ENCODE data around the gene PHACTR3. TPM values are rescaled to one million over a fixed set of nuclear protein-coding genes. Genes with fewer than 3 reads are reported as not detected.

PHACTR3 gene
- total and polyA plus RNA-seq, 2 donors (not counting 3 experiments of a cell fraction or from before 2014, with no cell fraction given): not detected

GRCh38 chr20:59774204-59774641, 169.9 kb downstream of the PHACTR3 start:
- Histone ChIP-seq H3K9me3 (replicated peaks; ENCODE audit: control insufficient read depth, insufficient read depth, low read length) (no peaks in the 10 kb centered on the region), H3K4me2 (ENCODE audit: insufficient read depth, low read length) (no peak overlapping the region), H3K9ac (replicated peaks; ENCODE audit: extremely low read depth, insufficient read depth, low read length) (no peak overlapping the region), H3K9me1 (replicated peaks; ENCODE audit: control insufficient read depth, extremely low read depth, insufficient read depth, low read length) (no peaks in the 10 kb centered on the region), H4K20me1 (replicated peaks; ENCODE audit: control insufficient read depth, extremely low read depth, insufficient read depth, low read length) (no peaks in the 10 kb centered on the region), H3K36me3 (ENCODE audit: control insufficient read depth in 2 of 2, extremely low read depth in 1 of 2, insufficient read depth in 2 of 2, low read length in 2 of 2) (no peaks in the 10 kb centered on the region), H3K27ac (ENCODE audit: insufficient read depth, low read depth, low read length) (no peak overlapping the region), H3K27me3 (ENCODE audit: control insufficient read depth in 2 of 2, insufficient read depth in 2 of 2, low read length in 2 of 2) (no peaks in the 10 kb centered on the region), H3K4me1 (ENCODE audit: control insufficient read depth, extremely low read depth, insufficient read depth, low read length) (no peaks in the 10 kb centered on the region), H3K4me3 (replicated peaks in 1 of 3; ENCODE audit: insufficient read depth in 1 of 3, low read depth in 1 of 3, low read length in 3 of 3) (no peak overlapping the region), H2AFZ (ENCODE audit: low read depth, low read length) (no peak overlapping the region), H3K79me2 (ENCODE audit: control insufficient read depth, insufficient read depth, low read length) (no peaks in the 10 kb centered on the region)
- TF ChIP-seq POLR2A (IDR thresholded peaks at IDR 0.05; ENCODE audit: low read depth, low read length): no peak
- no peak for TF ChIP-seq EZH2 (IDR thresholded peaks at IDR 0.05; ENCODE audit: borderline replicate concordance, low read depth, low read length, severe bottlenecking)
- no peak for TF ChIP-seq JUN (IDR thresholded peaks at IDR 0.05; ENCODE audit: borderline replicate concordance, insufficient read depth, insufficient read length, low read depth)
- TF ChIP-seq MYC (IDR thresholded peaks at IDR 0.05; ENCODE audit: low read depth, low read length): no peak
- no peak for TF ChIP-seq MAX (IDR thresholded peaks at IDR 0.05; ENCODE audit: insufficient read depth, insufficient read length)
- TF ChIP-seq GATA2 (IDR thresholded peaks at IDR 0.05; ENCODE audit: insufficient read depth, insufficient read length, low read depth, low read length): no peak
- TF ChIP-seq POLR2AphosphoS5 (IDR thresholded peaks at IDR 0.05; ENCODE audit: insufficient read depth, low read depth, low read length): no peak
- TF ChIP-seq CTCF (IDR thresholded peaks at IDR 0.05; ENCODE audit: extremely low read depth in 1 of 2, insufficient read depth in 1 of 2, low read depth in 1 of 2, low read length in 2 of 2): no peak
- TF ChIP-seq FOS (IDR thresholded peaks at IDR 0.05; ENCODE audit: borderline replicate concordance, insufficient read depth, low read length): no peak
- POLR2A ChIA-PET: no interaction called here
- CTCF ChIA-PET: no interaction called here
- DNase-seq (ENCODE audit: low read depth, low spot score) (no peak), FAIRE-seq (no peak)
- dilution Hi-C loops (cut with MboI; ENCODE audit: extremely low pct_ligation_motif_present, low sequenced_read_pairs): no loop called here
- intact Hi-C loops (cut with micrococcal nuclease): no loop called here
- no TSS peak for BruUV-seq (replicated peaks)
